ACC112 (cell line): ENCODE measurements around the gene KIF13A.
"Not testable (repeated sequence)": the region's sequence is repeated elsewhere in the genome, so short reads cannot be mapped to it uniquely, and the experiment has no call there.

Experiments used
- H2AFZ ChIP-seq: fragments of 200-600 bp; sonication (generic); one replicate; pipeline ENCODE4 v1.6.0; 2017; ENCODE audit warnings: antibody characterized with exemption, low read length; ENCODE audit not compliant: unreplicated experiment
- H3K27ac ChIP-seq: fragments of 200-600 bp; sonication (generic); 2 replicates; pipeline ENCODE4 v1.5.1; 2014; ENCODE audit warnings: low read depth, mild to moderate bottlenecking, antibody characterized with exemption, low read length, moderate library complexity
- H3K27me3 ChIP-seq: fragments of 200-600 bp; sonication (generic); 2 replicates; pipeline ENCODE4 v1.6.1; 2014; ENCODE audit warnings: mild to moderate bottlenecking, antibody characterized with exemption, low read length, moderate library complexity, mixed read lengths; ENCODE audit not compliant: insufficient read depth
- H3K36me3 ChIP-seq: fragments of 200-600 bp; sonication (generic); 2 replicates; pipeline ENCODE4 v1.6.1; 2016; ENCODE audit warnings: mild to moderate bottlenecking, antibody characterized with exemption, low read length, moderate library complexity, mixed read lengths; ENCODE audit not compliant: insufficient read depth
- H3K4me1 ChIP-seq: fragments of 200-600 bp; sonication (generic); one replicate; pipeline ENCODE4 v1.6.1; 2016; ENCODE audit warnings: low read length, mixed read lengths; ENCODE audit not compliant: insufficient read depth, unreplicated experiment, control insufficient read depth
- H3K4me3 ChIP-seq: fragments of 200-600 bp; sonication (generic); 2 replicates; pipeline ENCODE4 v1.5.1; 2014; ENCODE audit warnings: mild to moderate bottlenecking, low read depth, low read length
- H3K79me2 ChIP-seq: fragments of 200-600 bp; sonication (generic); one replicate; pipeline ENCODE4 v1.6.0; 2016; ENCODE audit warnings: low read length; ENCODE audit not compliant: control insufficient read depth, unreplicated experiment, insufficient read depth

KIF13A gene

DNA sequence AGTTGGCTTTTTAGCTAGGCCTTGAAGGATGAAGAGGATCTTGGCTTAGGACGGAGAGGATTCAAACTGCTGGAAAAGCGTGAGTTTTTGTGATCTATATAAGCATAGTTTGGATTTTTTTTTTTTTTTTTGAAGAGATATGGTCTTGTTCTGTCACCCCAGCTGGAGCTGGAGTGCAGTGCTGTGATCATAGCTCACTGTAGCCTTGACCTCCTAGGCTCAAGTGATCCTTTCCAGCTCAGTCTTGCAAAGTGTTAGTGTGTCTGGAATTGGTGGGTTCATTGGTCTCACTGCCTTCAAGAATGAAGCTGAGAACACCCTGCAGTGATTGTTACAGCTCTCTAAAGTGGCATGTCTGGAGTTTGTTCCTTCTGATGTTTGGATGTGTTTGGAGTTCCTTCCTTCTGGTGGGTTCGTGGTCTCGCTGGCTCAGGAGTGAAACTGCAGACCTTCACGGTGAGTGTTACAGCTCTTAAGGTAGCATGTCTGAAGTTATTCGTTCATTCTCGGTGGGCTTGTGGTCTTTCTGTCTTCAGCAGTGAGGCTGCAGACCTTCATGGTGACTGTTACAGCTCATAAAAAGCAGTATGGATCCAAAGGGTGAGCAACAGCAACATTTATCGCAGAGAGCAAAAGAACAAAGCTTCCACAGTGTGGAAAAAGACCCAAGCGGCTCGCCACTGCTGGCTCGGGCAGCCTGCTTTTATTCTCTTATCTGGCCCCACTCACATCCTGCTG is 243.2 kb downstream of the KIF13A start:
- Histone ChIP-seq H3K27ac (no peak overlapping the region), H3K79me2 (no peaks in the 10 kb centered on the region), H2AFZ (no peak overlapping the region), H3K4me3 (no peak overlapping the region), H3K27me3 (no peaks in the 10 kb centered on the region), H3K36me3 (no peaks in the 10 kb centered on the region), H3K4me1 (no peaks in the 10 kb centered on the region)

DNA sequence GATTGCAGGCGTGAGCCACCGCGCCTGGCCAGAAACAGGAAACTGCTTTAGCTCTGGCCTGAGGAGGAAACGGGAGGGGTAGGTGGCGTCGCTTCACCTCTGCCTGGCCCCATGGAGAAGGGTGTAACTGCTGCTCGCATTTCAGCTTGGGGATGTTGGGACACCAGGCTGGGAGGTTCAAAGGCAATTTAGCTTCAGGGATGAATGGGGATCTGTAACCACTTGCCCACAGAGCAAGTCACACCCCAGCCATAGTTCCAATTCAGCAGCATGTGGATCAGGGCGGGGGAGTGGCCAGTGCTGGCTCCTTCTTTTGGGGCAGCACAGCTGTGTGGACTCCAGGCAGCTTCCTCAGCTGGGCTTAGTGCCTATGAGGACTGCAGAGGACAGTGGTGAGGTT is 245.9 kb downstream of the KIF13A start:
- H3K79me2 ChIP-seq, result no peaks in the 10 kb centered on the region
- H3K4me3 ChIP-seq, result no peak overlapping the region
- no peak overlapping the region for H3K27ac ChIP-seq
- no peak overlapping the region for H2AFZ ChIP-seq
- no peaks in the 10 kb centered on the region for H3K27me3 ChIP-seq
- H3K4me1 ChIP-seq, result no peaks in the 10 kb centered on the region
- H3K36me3 ChIP-seq, result no peaks in the 10 kb centered on the region

DNA sequence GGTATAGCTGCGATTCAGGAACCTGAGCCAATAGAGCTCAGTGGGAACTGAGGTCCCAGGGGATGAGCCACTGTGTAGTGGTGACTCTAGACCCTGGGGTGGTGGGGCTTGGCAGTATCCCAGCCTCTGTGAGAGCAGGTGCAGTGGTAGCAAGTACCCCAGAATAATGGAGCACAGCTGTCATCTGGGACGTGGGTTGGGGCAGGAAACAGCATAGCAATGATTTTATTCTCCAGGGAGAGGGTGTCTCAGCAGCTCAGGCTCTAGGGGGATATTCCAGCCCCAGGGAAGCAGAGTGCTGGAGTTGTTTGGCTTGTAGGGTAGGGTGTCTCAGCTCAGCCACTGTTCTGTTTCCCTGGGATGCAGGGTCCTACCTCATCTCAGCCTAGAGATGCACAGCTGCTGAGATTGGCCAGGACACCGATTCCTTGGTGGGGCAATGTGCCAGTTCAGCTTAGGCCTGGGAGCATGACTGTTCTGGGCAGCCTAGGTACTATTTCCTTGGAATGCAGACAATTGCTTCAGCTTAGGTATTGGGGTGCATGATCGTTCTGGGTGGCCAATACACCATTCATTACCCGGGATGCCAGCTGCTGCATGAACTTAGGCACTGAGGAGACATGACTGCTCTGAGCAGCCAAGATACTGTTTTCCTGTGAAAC is 246.7 kb downstream of the KIF13A start:
- Histone ChIP-seq H3K4me3 (no peak overlapping the region), H3K27me3 (no peaks in the 10 kb centered on the region), H2AFZ (no peak overlapping the region), H3K4me1 (no peaks in the 10 kb centered on the region), H3K36me3 (no peaks in the 10 kb centered on the region), H3K79me2 (no peaks in the 10 kb centered on the region), H3K27ac (no peak overlapping the region)

DNA sequence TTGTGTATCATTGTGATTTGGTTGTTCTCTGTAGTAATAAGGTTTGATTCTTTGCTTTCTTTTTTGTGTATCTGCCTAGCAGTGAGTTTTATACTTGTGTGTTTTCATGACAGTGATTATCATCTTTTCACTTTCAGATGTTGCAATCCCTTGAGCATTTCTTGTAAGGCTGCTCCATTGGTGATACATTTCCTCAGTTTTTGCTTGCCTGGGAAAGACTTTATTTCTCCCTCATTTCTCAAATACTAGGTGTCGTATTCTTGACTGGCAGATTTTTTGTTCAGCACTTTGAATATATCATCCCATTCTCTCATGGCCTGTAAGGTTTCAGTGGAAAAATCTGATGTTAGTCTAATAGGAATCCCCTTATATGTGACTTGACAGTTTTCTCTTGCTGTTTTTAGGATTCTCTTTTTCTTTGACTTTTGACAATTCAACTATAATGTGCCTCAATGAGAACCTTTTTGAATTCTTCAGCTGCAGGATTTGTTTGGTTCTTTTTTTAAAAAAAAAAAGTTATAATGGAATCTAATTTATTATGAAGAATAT is 249.7 kb downstream of the KIF13A start:
- no peaks in the 10 kb centered on the region for H3K4me1 ChIP-seq
- no peak overlapping the region for H3K27ac ChIP-seq
- H2AFZ ChIP-seq, result no peak overlapping the region
- H3K4me3 ChIP-seq, result no peak overlapping the region
- no peaks in the 10 kb centered on the region for H3K27me3 ChIP-seq
- H3K79me2 ChIP-seq, result no peaks in the 10 kb centered on the region
- no peaks in the 10 kb centered on the region for H3K36me3 ChIP-seq

DNA sequence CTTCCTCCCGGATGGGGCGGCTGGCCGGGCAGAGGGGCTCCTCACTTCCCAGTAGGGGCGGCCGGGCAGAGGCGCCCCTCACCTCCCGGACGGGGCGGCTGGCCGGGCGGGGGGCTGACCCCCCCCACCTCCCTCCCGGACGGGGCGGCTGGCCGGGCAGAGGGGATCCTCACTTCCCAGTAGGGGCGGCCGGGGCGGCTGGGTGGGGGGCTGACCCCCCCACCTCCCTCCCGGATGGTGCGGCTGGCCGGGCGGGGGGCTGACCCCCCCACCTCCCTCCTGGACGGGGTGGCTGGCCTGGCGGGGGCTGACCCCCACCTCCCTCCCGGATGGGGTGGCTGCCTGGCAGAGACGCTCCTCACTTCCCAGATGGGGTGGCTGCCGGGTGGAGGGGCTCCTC is 252.1 kb downstream of the KIF13A start:
- not testable (repeated sequence) for H3K4me3 ChIP-seq, H3K79me2 ChIP-seq, H3K4me1 ChIP-seq, H2AFZ ChIP-seq, H3K27ac ChIP-seq, H3K27me3 ChIP-seq, H3K36me3 ChIP-seq

DNA sequence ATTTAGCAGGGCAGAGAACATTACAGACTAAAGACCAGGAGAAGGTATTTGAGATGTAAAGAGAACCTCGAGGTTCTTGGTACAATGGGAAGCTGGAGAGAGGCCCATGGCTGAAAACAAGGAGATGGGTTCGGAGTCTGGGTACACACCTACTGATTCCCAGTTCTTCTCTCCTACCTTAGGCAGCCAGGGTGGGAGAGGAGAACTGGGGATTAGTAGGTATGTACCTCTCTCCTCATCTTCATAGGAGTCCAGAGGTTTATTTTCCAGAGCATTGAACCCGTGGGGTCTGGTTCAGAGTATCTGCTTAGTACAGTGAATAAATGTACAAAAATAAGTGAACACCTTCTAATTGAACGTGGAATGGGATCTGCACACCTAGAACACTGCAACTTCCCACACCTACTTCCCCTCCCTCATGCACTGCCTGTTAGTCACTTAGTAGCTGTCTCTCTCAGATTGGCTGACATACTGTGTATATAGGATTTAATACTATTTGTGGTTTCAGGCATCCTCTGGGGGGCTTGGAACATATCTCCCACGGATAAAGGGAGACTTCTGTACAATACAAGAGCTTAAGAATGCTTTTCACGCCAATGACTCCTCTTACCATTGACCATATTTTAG is 257.2 kb downstream of the KIF13A start:
- Histone ChIP-seq H2AFZ (no peak overlapping the region), H3K36me3 (no peaks in the 10 kb centered on the region), H3K79me2 (no peaks in the 10 kb centered on the region), H3K4me3 (no peak overlapping the region), H3K4me1 (no peaks in the 10 kb centered on the region), H3K27ac (no peak overlapping the region), H3K27me3 (no peaks in the 10 kb centered on the region)

DNA sequence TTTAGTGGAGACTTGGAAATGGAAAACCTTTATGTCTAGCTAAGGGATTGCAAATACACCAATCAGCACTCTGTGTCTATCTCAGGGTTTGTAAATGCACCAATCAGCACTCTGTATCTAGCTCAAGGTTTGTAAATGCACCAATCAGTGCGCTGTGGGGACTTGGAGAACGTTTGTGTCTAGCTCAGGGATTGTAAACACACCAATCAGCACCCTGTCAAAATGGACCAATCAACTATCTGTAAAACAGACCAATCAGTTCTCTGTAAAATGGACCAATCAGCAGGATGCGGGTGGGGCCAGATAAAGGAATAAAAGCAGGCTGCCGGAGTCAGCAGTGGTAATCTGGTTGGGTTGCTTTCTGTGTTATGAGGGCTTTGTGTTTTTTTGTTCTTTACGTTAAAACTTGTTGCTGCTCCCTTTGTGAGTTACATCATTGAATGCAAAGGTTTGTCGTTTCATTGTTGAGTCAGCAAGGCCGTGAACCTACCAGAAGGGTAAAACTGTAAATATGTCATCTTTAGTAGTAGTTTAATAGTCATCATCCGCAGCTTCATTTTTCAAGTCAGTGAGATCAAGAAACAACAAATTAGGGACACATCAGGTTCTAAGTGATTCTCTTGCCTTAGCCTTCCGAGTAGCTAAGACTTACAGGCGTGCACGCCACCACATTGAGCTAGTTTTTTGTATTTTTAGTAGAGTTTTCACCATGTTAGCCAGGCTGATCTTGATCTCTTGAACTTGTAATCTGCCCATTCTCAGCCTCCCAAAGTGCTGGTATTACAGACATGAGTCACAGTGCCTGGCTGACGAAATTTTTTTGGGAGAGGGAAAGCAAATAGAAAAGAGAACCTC is 258.0 kb downstream of the KIF13A start:
- Histone ChIP-seq H2AFZ (no peak overlapping the region), H3K4me3 (no peak overlapping the region), H3K27ac (no peak overlapping the region)

DNA sequence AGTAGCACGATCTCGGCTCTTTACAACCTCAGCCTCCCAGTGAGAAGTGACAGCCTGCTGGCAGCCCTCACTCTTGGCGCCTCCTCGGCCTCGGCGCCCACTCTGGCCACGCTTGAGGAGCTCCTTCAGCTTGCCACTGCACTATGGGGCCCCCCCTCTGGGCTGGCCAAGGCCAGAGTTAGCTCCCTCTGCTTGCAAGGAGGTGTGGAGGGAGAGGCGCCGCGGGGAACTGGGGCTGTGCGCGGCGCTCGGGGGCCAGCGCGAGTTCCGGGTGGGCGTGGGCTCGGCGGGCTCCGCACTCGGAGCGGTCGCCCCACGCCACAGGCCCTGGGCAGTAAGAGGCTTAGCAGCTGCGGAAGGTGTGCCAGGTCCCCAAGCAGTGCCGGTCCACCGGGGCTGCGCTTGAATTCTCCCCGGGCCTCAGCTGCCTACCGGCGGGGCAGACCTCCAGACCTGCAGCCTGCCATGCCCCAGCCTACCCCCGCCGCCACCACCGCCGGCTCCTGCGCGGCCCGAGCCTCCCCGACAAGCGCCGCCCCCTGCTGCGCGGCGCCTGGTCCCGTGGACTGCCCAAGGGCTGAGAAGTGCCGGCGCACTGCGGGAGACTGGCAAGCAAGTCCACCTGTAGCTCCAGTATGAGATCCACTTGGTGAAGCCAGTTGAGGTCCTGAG is 258.7 kb downstream of the KIF13A start:
- Histone ChIP-seq H3K27ac (no peak overlapping the region), H3K79me2 (no peaks in the 10 kb centered on the region), H2AFZ (no peak overlapping the region), H3K4me1 (no peaks in the 10 kb centered on the region), H3K27me3 (no peaks in the 10 kb centered on the region), H3K36me3 (no peaks in the 10 kb centered on the region), H3K4me3 (no peak overlapping the region)

More for the DNA sequence above, 258.0 kb downstream of the KIF13A start:
- no peaks in the 10 kb centered on the region for H3K79me2 ChIP-seq
- H3K36me3 ChIP-seq, result no peaks in the 10 kb centered on the region
- no peaks in the 10 kb centered on the region for H3K4me1 ChIP-seq
- H3K27me3 ChIP-seq, result no peaks in the 10 kb centered on the region

DNA sequence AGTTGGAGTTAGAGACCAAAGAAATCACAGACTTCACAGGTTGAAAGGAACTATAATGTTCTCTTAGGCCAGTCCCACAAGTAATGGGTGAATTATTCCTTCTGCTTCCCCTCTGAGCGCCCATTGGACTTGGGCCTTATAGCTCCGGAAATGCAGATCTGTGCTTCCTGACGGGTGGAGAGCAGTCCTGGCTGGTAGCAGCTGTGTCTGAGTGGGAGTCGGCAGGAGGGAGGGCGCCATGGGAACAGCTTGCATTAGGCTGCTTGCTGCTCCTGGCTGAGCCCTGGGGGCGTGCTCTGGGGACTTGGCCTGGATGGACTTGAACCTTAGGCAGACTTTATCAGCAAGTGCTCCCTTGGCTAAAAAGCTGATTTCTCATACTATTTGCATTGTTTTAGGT is 262.4 kb downstream of the KIF13A start:
- no peak overlapping the region for H3K27ac ChIP-seq
- no peaks in the 10 kb centered on the region for H3K79me2 ChIP-seq
- no peak overlapping the region for H3K4me3 ChIP-seq
- no peaks in the 10 kb centered on the region for H3K4me1 ChIP-seq
- H3K27me3 ChIP-seq, result no peaks in the 10 kb centered on the region
- no peaks in the 10 kb centered on the region for H3K36me3 ChIP-seq
- peak overlapping the region; percentile 34 for H2AFZ ChIP-seq

DNA sequence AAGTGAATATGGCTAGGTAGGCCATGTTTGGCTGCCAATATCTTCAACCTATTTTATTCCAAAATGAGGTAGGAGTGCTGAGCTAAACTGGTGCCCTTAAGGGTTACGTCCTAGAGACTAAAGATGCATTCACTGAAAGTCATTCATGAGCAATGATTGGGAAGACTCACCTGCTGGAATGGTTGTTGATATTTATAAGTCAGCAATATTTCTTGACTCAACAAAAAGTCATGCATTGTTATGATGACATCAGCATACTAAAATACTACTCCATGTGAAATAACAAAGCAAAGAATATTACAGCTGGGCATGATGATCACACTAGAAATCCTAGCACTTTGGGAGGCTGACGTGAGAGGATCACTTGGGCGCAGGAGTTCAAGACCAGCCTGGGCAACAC is 263.1 kb downstream of the KIF13A start:
- H3K4me1 ChIP-seq, result no peaks in the 10 kb centered on the region
- H2AFZ ChIP-seq, result no peak overlapping the region
- H3K4me3 ChIP-seq, result no peak overlapping the region
- H3K36me3 ChIP-seq, result no peaks in the 10 kb centered on the region
- H3K79me2 ChIP-seq, result no peaks in the 10 kb centered on the region
- no peaks in the 10 kb centered on the region for H3K27me3 ChIP-seq
- H3K27ac ChIP-seq, result no peak overlapping the region
